Nephron progenitor cell (in vitro differentiated cells): ENCODE measurements around the gene GNAT2.
A peak's percentile ranks its signal among the peaks of the same experiment; 100 is the strongest.

Experiments
- DNase-seq: peaks from one replicate; pipeline ENCODE4 v3.0.0; 2021
- H3K27ac Mint-ChIP-seq: 2 replicates; pipeline ENCODE4 v1.8.0; 2021; ENCODE audit warnings: mild to moderate bottlenecking, moderate library complexity, mixed read lengths
- H3K27me3 Mint-ChIP-seq: 2 replicates; pipeline ENCODE4 v1.8.0; 2021; ENCODE audit warnings: mild to moderate bottlenecking, low read depth, mixed read lengths; ENCODE audit not compliant: poor library complexity
- H3K36me3 Mint-ChIP-seq: 2 replicates; pipeline ENCODE4 v1.8.0; 2021; ENCODE audit warnings: low read depth, mixed read lengths
- H3K4me1 Mint-ChIP-seq: 2 replicates; pipeline ENCODE4 v1.8.0; 2021; ENCODE audit warnings: mixed read lengths
- H3K4me3 Mint-ChIP-seq: 2 replicates; pipeline ENCODE4 v1.8.0; 2021; ENCODE audit warnings: mild to moderate bottlenecking, moderate library complexity, mixed read lengths
- H3K9me3 Mint-ChIP-seq: 2 replicates; pipeline ENCODE4 v1.8.0; 2021; ENCODE audit warnings: mild to moderate bottlenecking, moderate library complexity, mixed read lengths
- CTCF ChIP-seq: fragments of 200-600 bp; sonication (generic); IDR thresholded peaks from 2 replicates; pipeline ENCODE4 v1.5.0; 2021; ENCODE audit warnings: antibody characterized with exemption

GNAT2 gene

GRCh38 chr1:109655615-109656519, 36.5 kb upstream of the GNAT2 start, which contains the start of gene GSTM4:
Gene GSTM4 (plus strand): TSS chr1:109656099. CDS start chr1:109656390, 291 bp downstream.
- DNase-seq = peak; percentile 91
- H3K27ac Mint-ChIP-seq = no peak within 1 kb of the TSS
- no peak for TF ChIP-seq CTCF
- H3K9me3 Mint-ChIP-seq = no peaks in the 10 kb centered on the region
- peaks cover 4% of the 10 kb centered on the region for H3K36me3 Mint-ChIP-seq
- H3K4me1 Mint-ChIP-seq = peaks cover 73% of the 10 kb centered on the region
- H3K27me3 Mint-ChIP-seq = peaks cover 41% of the 10 kb centered on the region
- peak within 1 kb of the TSS; percentile 91 for H3K4me3 Mint-ChIP-seq

- H3K4me1 Mint-ChIP-seq = peaks cover 60% of the 10 kb centered on the region
Measured at GRCh38 chr1:109654519-109654918, 35.1 kb upstream of the GNAT2 start.

GRCh38 chr1:109653306-109653705, 33.9 kb upstream of the GNAT2 start:
- peaks cover 49% of the 10 kb centered on the region for H3K27me3 Mint-ChIP-seq
- H3K36me3 Mint-ChIP-seq = no peaks in the 10 kb centered on the region
- H3K4me3 Mint-ChIP-seq = peak overlapping the region; percentile 56
- H3K9me3 Mint-ChIP-seq = peaks cover 5% of the 10 kb centered on the region
- no peak overlapping the region for H3K27ac Mint-ChIP-seq
- H3K4me1 Mint-ChIP-seq = peaks cover 48% of the 10 kb centered on the region
- no peak for DNase-seq
- no peak for TF ChIP-seq CTCF

More at GRCh38 chr1:109654519-109654918, 35.1 kb upstream of the GNAT2 start:
- peaks cover 49% of the 10 kb centered on the region for H3K27me3 Mint-ChIP-seq
- no peak for TF ChIP-seq CTCF
- peak overlapping the region; percentile 91 for H3K4me3 Mint-ChIP-seq
- H3K27ac Mint-ChIP-seq = no peak overlapping the region
- H3K36me3 Mint-ChIP-seq = peaks cover 4% of the 10 kb centered on the region
- H3K9me3 Mint-ChIP-seq = no peaks in the 10 kb centered on the region
- DNase-seq = no peak

- Mint-ChIP-seq H3K27ac (no peak overlapping the region), H3K36me3 (no peaks in the 10 kb centered on the region), H3K9me3 (peaks cover 11% of the 10 kb centered on the region), H3K4me1 (peaks cover 39% of the 10 kb centered on the region), H3K4me3 (no peak overlapping the region), H3K27me3 (peaks cover 49% of the 10 kb centered on the region)
- DNase-seq = no peak
- TF ChIP-seq CTCF = no peak
Measured at GRCh38 chr1:109652402-109652801, 33.0 kb upstream of the GNAT2 start.

GRCh38 chr1:109650609-109651008, 31.2 kb upstream of the GNAT2 start:
- Mint-ChIP-seq H3K27me3 (peaks cover 54% of the 10 kb centered on the region), H3K9me3 (peaks cover 24% of the 10 kb centered on the region), H3K4me1 (peaks cover 24% of the 10 kb centered on the region), H3K4me3 (no peak overlapping the region), H3K27ac (no peak overlapping the region), H3K36me3 (peaks cover 5% of the 10 kb centered on the region)
- no peak for DNase-seq
- TF ChIP-seq CTCF = no peak

- TF ChIP-seq CTCF = no peak
- H3K27ac Mint-ChIP-seq = no peak overlapping the region
- H3K27me3 Mint-ChIP-seq = peaks cover 51% of the 10 kb centered on the region
- peaks cover 32% of the 10 kb centered on the region for H3K9me3 Mint-ChIP-seq
- no peak for DNase-seq
- no peak overlapping the region for H3K4me3 Mint-ChIP-seq
- peaks cover 5% of the 10 kb centered on the region for H3K36me3 Mint-ChIP-seq
- peaks cover 19% of the 10 kb centered on the region for H3K4me1 Mint-ChIP-seq
Measured at GRCh38 chr1:109649491-109649914, 30.1 kb upstream of the GNAT2 start.
